CD4-positive, CD25-positive, alpha-beta regulatory T cell (primary cell): ENCODE data around the gene ZBTB18. TPM values are rescaled to one million over a fixed set of nuclear protein-coding genes. Genes with fewer than 3 reads are reported as not detected.

Source experiments
- ATAC-seq, 2 donors: fragments of 150-1000 bp; cut with Tn5 transposase; one replicate each; pipeline ENCODE4 v1.10.0; 2021; ENCODE audit warnings: low read depth in 2 of 2, moderate number of reproducible peaks in 2 of 2, moderate library complexity in 1 of 2
- DNase-seq, 3 donors: peaks; one replicate each; pipeline versions ENCODE4 v3.0.0 to v3.0.0-alpha.2; 2012 to 2022; ENCODE audit warnings: mixed read lengths in 1 of 3
- H3K27ac ChIP-seq: one replicate; pipeline ENCODE4 v1.7.0; 2013; ENCODE audit warnings: mild to moderate bottlenecking, low read length; ENCODE audit not compliant: insufficient read depth, poor library complexity, severe bottlenecking
- H3K27me3 ChIP-seq: one replicate; pipeline ENCODE4 v1.7.0; 2013; ENCODE audit warnings: low read length; ENCODE audit not compliant: control insufficient read depth, insufficient read depth
- H3K36me3 ChIP-seq: one replicate; pipeline ENCODE4 v1.7.0; 2013; ENCODE audit warnings: mild to moderate bottlenecking, low read length, moderate library complexity; ENCODE audit not compliant: control insufficient read depth, insufficient read depth
- H3K4me1 ChIP-seq: 2 replicates; pipeline ENCODE4 v1.7.0; 2013; ENCODE audit warnings: mild to moderate bottlenecking, low read length; ENCODE audit not compliant: insufficient read depth, control insufficient read depth, poor library complexity, severe bottlenecking
- H3K4me3 ChIP-seq: one replicate; pipeline ENCODE4 v1.7.0; 2013; ENCODE audit warnings: low read depth, mild to moderate bottlenecking, low read length, moderate library complexity
- H3K9me3 ChIP-seq, 2 experiments: 1 replicate in 1 of 2; 2 replicates in 1 of 2; pipeline ENCODE4 v1.7.0; 2013; ENCODE audit warnings: low read length in 2 of 2, mild to moderate bottlenecking in 1 of 2, moderate library complexity in 1 of 2; ENCODE audit not compliant: control insufficient read depth in 2 of 2
- H3K27ac Mint-ChIP-seq, 3 donors: one replicate each; pipeline ENCODE4 v1.8.0; 2020 to 2022; ENCODE audit warnings: mild to moderate bottlenecking in 3 of 3, mixed read lengths in 3 of 3, moderate library complexity in 2 of 3
- H3K27me3 Mint-ChIP-seq: one replicate; pipeline ENCODE4 v1.8.0; 2022; ENCODE audit warnings: mild to moderate bottlenecking, mixed read lengths
- H3K36me3 Mint-ChIP-seq: one replicate; pipeline ENCODE4 v1.8.0; 2020; ENCODE audit warnings: mixed read lengths
- H3K4me1 Mint-ChIP-seq, 4 donors: one replicate each; pipeline ENCODE4 v1.8.0; 2020 to 2022; ENCODE audit warnings: mixed read lengths in 4 of 4, mild to moderate bottlenecking in 1 of 4
- H3K4me3 Mint-ChIP-seq, 4 donors: one replicate each; pipeline ENCODE4 v1.8.0; 2020 to 2022; ENCODE audit warnings: mild to moderate bottlenecking in 4 of 4, mixed read lengths in 4 of 4, moderate library complexity in 3 of 4
- H3K9me3 Mint-ChIP-seq, 7 donors: one replicate each; pipeline ENCODE4 v1.8.0; 2020 to 2022; ENCODE audit warnings: mixed read lengths in 7 of 7, mild to moderate bottlenecking in 3 of 7, moderate library complexity in 2 of 7
- polyA plus RNA-seq, 4 donors: library from polyadenylated mRNA; unstranded; fragments of 300-500 nt; fragmentation: Illumina TruSeq; gene quantifications; one replicate each; pipeline ENCODE4 v1.2.3, GENCODE V29; 2021
- total RNA-seq: library from RNA; stranded (reverse); gene quantifications from one replicate; pipeline ENCODE4 v1.2.3, GENCODE V29; 2022

Gene ZBTB18
- total and polyA plus RNA-seq, 5 donors from 2014 or later = 0.76 to 21.7 (median 2.0) TPM

DNA sequence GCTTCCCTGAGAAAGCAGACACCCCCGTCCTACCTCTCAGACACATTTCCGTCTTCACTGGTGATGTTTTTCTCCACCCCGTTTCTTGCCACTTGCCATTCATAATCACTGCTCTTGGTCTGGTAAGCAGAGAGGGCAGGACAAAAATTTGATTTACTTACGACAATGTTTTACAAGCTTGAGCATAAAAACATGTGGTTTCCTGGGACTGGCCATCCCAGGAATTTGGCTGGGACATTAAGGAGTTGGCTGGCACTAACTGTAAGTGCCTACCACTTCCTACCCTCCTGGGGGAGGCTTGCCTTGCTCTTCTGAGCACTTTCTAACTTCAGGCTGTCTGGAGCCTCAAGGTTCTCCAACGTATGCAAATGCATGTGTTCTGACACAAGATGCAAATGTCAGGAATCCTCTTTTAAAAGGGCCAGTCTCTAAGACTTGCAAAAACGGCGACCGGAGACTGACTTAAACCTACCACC, 24.2 kb downstream of the ZBTB18 start:
- Histone ChIP-seq H3K4me3 (peak overlapping the region; percentile 65), H3K4me1 (peaks cover 19% of the 10 kb centered on the region), H3K36me3 (no peaks in the 10 kb centered on the region), H3K27ac (peak overlapping the region; percentile 55), H3K9me3 (no peaks in the 10 kb centered on the region), H3K27me3 (no peaks in the 10 kb centered on the region)
- Mint-ChIP-seq H3K27ac (peak overlapping the region; percentile 88 to 95 (median 91)), H3K9me3 (peaks cover 0 to 3% (median 0%) of the 10 kb centered on the region in 7 donors), H3K27me3 (peaks cover 14% of the 10 kb centered on the region), H3K36me3 (no peaks in the 10 kb centered on the region), H3K4me3 (peak overlapping the region; percentile 51 to 94 (median 84)), H3K4me1 (peaks cover 12 to 31% (median 19%) of the 10 kb centered on the region in 4 donors)
- ATAC-seq (peak; percentile 21 to 43), DNase-seq (peak in 1 of 3 donors; percentile 28)

DNA sequence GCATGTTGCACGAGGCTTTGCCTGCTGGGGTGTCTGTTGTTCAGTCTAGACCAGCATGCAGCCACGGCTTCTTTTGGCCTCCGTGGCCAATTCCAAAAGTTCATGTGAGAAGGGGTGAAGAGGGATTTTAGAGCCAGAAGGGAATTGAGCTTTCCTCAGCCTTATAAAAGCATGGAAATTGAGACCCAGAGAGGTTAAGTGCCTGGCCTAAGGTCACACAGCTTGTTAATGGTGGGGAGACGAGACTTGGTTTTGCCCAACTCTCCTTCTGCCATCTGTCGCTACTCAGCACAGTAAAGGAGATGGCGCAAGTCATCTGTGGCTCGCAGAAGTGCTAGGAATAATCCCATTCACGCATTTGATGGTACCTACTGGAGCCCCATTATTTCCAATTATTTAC, 25.7 kb downstream of the ZBTB18 start:
- Histone ChIP-seq H3K9me3 (no peaks in the 10 kb centered on the region), H3K4me3 (no peak overlapping the region), H3K4me1 (peaks cover 19% of the 10 kb centered on the region), H3K27ac (no peak overlapping the region), H3K27me3 (no peaks in the 10 kb centered on the region), H3K36me3 (no peaks in the 10 kb centered on the region)
- ATAC-seq = no peak
- Mint-ChIP-seq H3K36me3 (no peaks in the 10 kb centered on the region), H3K9me3 (peaks cover 0 to 3% (median 0%) of the 10 kb centered on the region in 7 donors), H3K27me3 (peaks cover 14% of the 10 kb centered on the region), H3K4me3 (no peak overlapping the region), H3K27ac (no peak overlapping the region), H3K4me1 (peaks cover 12 to 31% (median 19%) of the 10 kb centered on the region in 4 donors)
- no peak for DNase-seq

DNA sequence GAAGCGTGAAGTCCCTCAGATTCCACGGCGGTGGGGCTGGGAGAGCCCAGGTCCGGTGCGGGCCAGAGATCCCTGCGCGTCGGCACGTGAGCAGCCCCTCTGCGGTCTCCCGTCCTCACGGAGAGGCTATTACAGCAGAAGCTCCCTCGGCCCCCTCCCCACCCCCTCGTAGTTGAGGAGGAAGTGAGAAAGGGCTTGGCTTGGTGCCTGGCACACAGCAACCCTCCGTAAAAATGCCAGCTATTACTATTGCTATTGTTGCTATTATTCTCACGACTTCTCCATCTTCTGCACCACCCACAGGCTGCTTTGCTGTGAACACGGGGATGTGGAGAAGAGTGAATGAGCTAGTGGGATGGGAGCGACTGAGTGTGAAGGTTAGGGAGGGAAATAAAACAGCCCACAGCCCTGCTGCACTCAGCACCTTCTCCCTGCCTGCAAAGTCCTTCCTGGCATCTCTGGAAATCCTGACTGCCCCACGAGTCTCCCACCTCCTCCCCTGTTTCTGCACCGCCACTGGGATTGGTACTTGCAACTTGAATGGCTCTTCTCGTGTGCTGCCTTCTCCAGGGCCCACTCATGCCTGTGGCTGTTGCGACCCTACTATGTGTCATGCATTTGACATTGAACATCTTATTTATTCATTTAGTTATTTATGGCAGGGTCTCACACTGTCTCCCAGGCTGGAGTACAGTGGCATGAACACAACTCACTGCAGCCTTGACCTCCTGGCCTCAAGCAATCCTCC, 26.6 kb downstream of the ZBTB18 start:
- Histone ChIP-seq H3K4me3 (no peak overlapping the region), H3K36me3 (no peaks in the 10 kb centered on the region), H3K9me3 (no peaks in the 10 kb centered on the region), H3K27me3 (peaks cover 4% of the 10 kb centered on the region), H3K4me1 (peaks cover 19% of the 10 kb centered on the region), H3K27ac (no peak overlapping the region)
- H3K27me3 Mint-ChIP-seq = peaks cover 19% of the 10 kb centered on the region
- peaks cover 12 to 30% (median 17%) of the 10 kb centered on the region in 4 donors for H3K4me1 Mint-ChIP-seq
- H3K9me3 Mint-ChIP-seq = peaks cover 0 to 3% (median 0%) of the 10 kb centered on the region in 7 donors
- ATAC-seq (no peak), DNase-seq (no peak)
- no peaks in the 10 kb centered on the region for H3K36me3 Mint-ChIP-seq
- no peak overlapping the region for H3K4me3 Mint-ChIP-seq
- H3K27ac Mint-ChIP-seq = no peak overlapping the region

DNA sequence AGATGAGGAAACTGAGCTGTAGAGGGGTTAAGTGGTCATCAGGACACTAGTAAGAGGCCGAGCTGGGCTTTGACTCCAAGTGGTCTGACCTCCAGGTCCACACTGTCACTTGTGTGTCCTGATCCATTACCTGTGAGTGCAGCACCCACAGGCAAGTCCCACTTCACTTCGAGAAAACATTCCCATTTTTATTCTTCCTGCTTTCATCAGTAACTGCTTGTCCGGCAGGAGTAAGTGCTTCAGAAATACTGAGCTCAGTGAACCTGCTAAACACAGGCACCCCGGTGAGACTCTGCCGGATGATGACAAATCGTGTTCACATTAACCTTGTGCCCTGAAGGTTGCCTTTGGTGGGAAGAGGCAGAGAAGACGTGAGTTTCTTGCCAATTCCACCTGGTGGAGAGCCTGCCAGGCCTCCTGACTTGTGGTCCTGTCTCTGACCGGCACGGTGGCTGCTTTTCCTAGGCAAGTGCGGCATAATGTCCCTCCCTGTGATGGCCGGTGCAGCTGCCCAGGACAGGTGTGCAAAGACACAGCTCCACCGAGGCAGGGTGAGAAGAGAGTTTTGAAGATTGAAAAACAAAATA, 29.4 kb downstream of the ZBTB18 start:
- H3K36me3 Mint-ChIP-seq = no peaks in the 10 kb centered on the region
- Histone ChIP-seq H3K27me3 (peaks cover 7% of the 10 kb centered on the region), H3K36me3 (no peaks in the 10 kb centered on the region), H3K9me3 (no peaks in the 10 kb centered on the region), H3K4me1 (peaks cover 4% of the 10 kb centered on the region), H3K4me3 (no peak overlapping the region), H3K27ac (no peak overlapping the region)
- H3K9me3 Mint-ChIP-seq = peaks cover 0 to 2% (median 0%) of the 10 kb centered on the region in 7 donors
- H3K4me1 Mint-ChIP-seq = peaks cover 1 to 7% (median 3%) of the 10 kb centered on the region in 4 donors
- DNase-seq (no peak), ATAC-seq (no peak)
- peak overlapping the region in 1 of 3 donors; percentile 18 for H3K27ac Mint-ChIP-seq
- H3K27me3 Mint-ChIP-seq = peaks cover 31% of the 10 kb centered on the region
- H3K4me3 Mint-ChIP-seq = no peak overlapping the region

DNA sequence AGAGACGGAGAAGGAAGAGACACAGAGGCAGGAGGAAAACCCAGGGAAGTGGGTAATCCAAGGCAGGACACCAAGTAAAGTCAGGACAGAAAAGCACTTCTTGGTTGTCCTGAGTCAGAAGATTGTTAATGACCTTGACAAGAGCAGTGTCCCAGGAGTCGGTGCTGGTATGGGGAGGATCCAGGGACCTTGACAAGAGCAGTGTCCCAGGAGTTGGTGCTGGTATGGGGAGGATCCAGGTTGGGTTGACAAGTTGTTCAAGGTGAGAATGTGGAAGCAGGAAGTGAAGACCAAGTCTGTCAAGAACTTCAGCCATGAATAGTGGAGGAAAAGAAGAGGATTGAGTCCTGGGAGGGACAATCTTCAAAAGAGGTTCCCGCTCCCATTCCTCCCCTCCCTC, 31.9 kb downstream of the ZBTB18 start:
- Histone ChIP-seq H3K27me3 (peaks cover 7% of the 10 kb centered on the region), H3K36me3 (no peaks in the 10 kb centered on the region), H3K27ac (no peak overlapping the region), H3K9me3 (no peaks in the 10 kb centered on the region), H3K4me1 (no peaks in the 10 kb centered on the region), H3K4me3 (no peak overlapping the region)
- DNase-seq (no peak), ATAC-seq (no peak)
- Mint-ChIP-seq H3K36me3 (no peaks in the 10 kb centered on the region), H3K27me3 (peaks cover 34% of the 10 kb centered on the region), H3K4me3 (no peak overlapping the region), H3K4me1 (no peaks in the 10 kb centered on the region), H3K9me3 (peaks cover 0 to 2% (median 0%) of the 10 kb centered on the region in 7 donors), H3K27ac (peak overlapping the region in 1 of 3 donors; percentile 33)

DNA sequence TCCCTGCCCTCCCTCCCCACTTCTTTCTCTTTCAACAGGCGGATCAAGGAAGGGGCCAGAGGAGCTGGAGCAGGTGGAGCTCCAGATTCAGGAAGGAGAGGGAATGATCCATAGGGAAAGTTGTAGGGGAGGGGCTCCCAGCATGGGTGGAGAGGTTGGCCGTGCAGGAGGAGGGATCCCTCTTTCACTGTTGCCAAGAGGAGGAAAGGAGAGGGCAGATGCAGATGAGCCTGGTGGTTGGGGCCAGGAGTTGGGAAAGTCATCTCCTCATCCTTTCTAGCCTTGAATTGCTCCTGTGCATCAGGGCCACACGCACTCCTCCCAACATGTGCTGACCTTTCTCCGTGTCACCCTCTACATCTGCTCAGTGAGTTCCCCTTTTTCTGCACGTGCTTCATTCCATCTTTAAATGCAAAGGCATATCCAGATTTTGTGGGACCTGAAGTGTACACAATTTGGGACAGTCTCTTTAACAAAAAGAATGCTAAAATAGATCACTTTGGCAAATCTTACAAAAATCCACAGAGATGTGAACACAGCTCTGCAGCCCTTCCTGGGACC, 32.4 kb downstream of the ZBTB18 start:
- Histone ChIP-seq H3K4me3 (no peak overlapping the region), H3K9me3 (no peaks in the 10 kb centered on the region), H3K27ac (no peak overlapping the region), H3K36me3 (no peaks in the 10 kb centered on the region), H3K4me1 (no peaks in the 10 kb centered on the region), H3K27me3 (peaks cover 7% of the 10 kb centered on the region)
- H3K27me3 Mint-ChIP-seq = peaks cover 34% of the 10 kb centered on the region
- DNase-seq (no peak), ATAC-seq (no peak)
- no peak overlapping the region for H3K27ac Mint-ChIP-seq
- no peak overlapping the region for H3K4me3 Mint-ChIP-seq
- peaks cover 0 to 2% (median 0%) of the 10 kb centered on the region in 7 donors for H3K9me3 Mint-ChIP-seq
- H3K4me1 Mint-ChIP-seq = no peaks in the 10 kb centered on the region
- no peaks in the 10 kb centered on the region for H3K36me3 Mint-ChIP-seq

DNA sequence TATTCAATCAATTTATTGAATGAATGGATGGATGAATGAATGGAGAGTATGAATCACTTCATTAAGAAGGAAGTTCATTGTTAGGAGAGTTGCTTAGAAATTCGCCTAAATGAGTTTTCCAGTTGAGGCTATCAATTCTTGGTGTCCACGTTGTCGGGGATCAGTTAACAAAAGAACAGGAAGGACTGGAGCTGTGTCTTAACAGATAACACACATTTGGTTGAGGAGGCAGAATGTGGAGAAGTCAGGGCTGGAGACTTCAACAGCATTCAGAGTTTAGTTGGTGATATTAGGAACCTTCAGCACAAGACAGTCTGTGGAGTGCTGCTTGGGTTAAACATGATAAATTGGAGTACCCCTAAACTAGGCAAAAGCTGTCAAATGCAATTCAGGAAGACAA, 33.7 kb downstream of the ZBTB18 start:
- Mint-ChIP-seq H3K27me3 (peaks cover 29% of the 10 kb centered on the region), H3K9me3 (peaks cover 0 to 2% (median 0%) of the 10 kb centered on the region in 7 donors), H3K36me3 (no peaks in the 10 kb centered on the region), H3K4me1 (no peaks in the 10 kb centered on the region), H3K27ac (no peak overlapping the region), H3K4me3 (no peak overlapping the region)
- no peak overlapping the region for H3K27ac ChIP-seq
- H3K4me1 ChIP-seq = no peaks in the 10 kb centered on the region
- no peak overlapping the region for H3K4me3 ChIP-seq
- DNase-seq (no peak), ATAC-seq (no peak)
- H3K27me3 ChIP-seq = peaks cover 7% of the 10 kb centered on the region
- no peaks in the 10 kb centered on the region for H3K9me3 ChIP-seq
- H3K36me3 ChIP-seq = no peaks in the 10 kb centered on the region
